ENCODE measurements around the gene IL4I1. TPM values are rescaled to one million over a fixed set of nuclear protein-coding genes. Genes with fewer than 3 reads are reported as not detected.

Gene IL4I1
- total RNA-seq, 1 experiment from 2014 or later, result 0.71 TPM

- Histone ChIP-seq H3K9ac (ENCODE audit: low read length) (peak overlapping the region; percentile 97), H3K9me2 (ENCODE audit: insufficient read depth) (no peaks in the 10 kb centered on the region), H3K27me3 (ENCODE audit: insufficient read depth, low read length) (no peaks in the 10 kb centered on the region), H3K4me3 (replicated peaks in 1 of 2; ENCODE audit: low read depth in 1 of 2, low read length in 2 of 2) (peak overlapping the region; percentile 85 to 90), H3K27ac (ENCODE audit: low read depth, low read length) (peak overlapping the region; percentile 91), H3K9me3 (ENCODE audit: control insufficient read depth in 1 of 2, insufficient read depth in 1 of 2, low read depth in 1 of 2, low read length in 2 of 2) (no peaks in the 10 kb centered on the region), H3K4me1 (ENCODE audit: control insufficient read depth in 1 of 2, insufficient read depth in 2 of 2, low read length in 2 of 2) (peaks cover 34 to 42% of the 10 kb centered on the region in 2 experiments), H3K79me2 (ENCODE audit: insufficient read depth, low read length) (peaks cover 34% of the 10 kb centered on the region), H4K20me1 (ENCODE audit: insufficient read depth) (no peaks in the 10 kb centered on the region), H3K4me2 (ENCODE audit: low read length) (peak overlapping the region; percentile 98), H3K36me3 (ENCODE audit: control insufficient read depth in 1 of 2, insufficient read depth in 2 of 2, low read length in 2 of 2) (peaks cover under 1 to 3% of the 10 kb centered on the region in 2 experiments; a peak in 2 of 4 replicates), H2AFZ (ENCODE audit: low read depth, low read length, poor library complexity, severe bottlenecking) (no peak overlapping the region)
- no TSS peak for BruUV-seq (replicated peaks)
- DNase-seq (ENCODE audit: low read depth, low spot score) (no peak), ATAC-seq (no peak; the same call in 1 of the 2 replicates)
- TF ChIP-seq ZNF274 (IDR thresholded peaks at IDR 0.05; ENCODE audit: low read depth, low read length) (no peak), POLR2A (IDR thresholded peaks at IDR 0.05; ENCODE audit: borderline replicate concordance, extremely low read depth, insufficient read depth, insufficient read length) (peak; percentile 49)
- ChIA-PET POLR2A (interaction anchor here (0.7 to 2.5 kb wide), 10 partner anchors 8 to 174 kb away, joined by 3 to 13 read pairs (median 5); partner anchors contain the start of genes AKT1S1, MED25, PRMT1 and TBC1D17), RAD21 (ENCODE audit: low non-redundant PET in 1 of 2, low total read pairs in 2 of 2, uncharacterized antibody in 2 of 2, unreplicated experiment in 2 of 2) (no interaction called here), CTCF (interaction anchor here (0.9 to 1.5 kb wide), 2 partner anchors 13 to 99 kb away, joined by 3 read pairs; no protein-coding TSS in a partner anchor)
- intact Hi-C loops (cut with micrococcal nuclease), result no loop called here
Measured at GRCh38 chr19:49850221-49850486, 46.5 kb downstream of the IL4I1 start.

GRCh38 chr19:49849433-49850220 is 47.1 kb downstream of the IL4I1 start:
- peaks cover 30% of the 10 kb centered on the region for H3K79me2 ChIP-seq (ENCODE audit: insufficient read depth, low read length)
- H3K9ac ChIP-seq (ENCODE audit: low read length), result peak overlapping the region; percentile 97; the same call in 1 of the 2 replicates
- H3K36me3 ChIP-seq (ENCODE audit: control insufficient read depth in 1 of 2, insufficient read depth in 2 of 2, low read length in 2 of 2), result no peaks in the 10 kb centered on the region; a peak in 2 of 4 replicates
- intact Hi-C loops (cut with micrococcal nuclease), result no loop called here
- H2AFZ ChIP-seq (ENCODE audit: low read depth, low read length, poor library complexity, severe bottlenecking), result no peak overlapping the region
- peaks cover 34 to 42% of the 10 kb centered on the region in 2 experiments for H3K4me1 ChIP-seq (ENCODE audit: control insufficient read depth in 1 of 2, insufficient read depth in 2 of 2, low read length in 2 of 2)
- no peaks in the 10 kb centered on the region for H3K9me3 ChIP-seq (ENCODE audit: control insufficient read depth in 1 of 2, insufficient read depth in 1 of 2, low read depth in 1 of 2, low read length in 2 of 2)
- H4K20me1 ChIP-seq (ENCODE audit: insufficient read depth), result no peaks in the 10 kb centered on the region
- H3K4me3 ChIP-seq (replicated peaks in 1 of 2; ENCODE audit: low read depth in 1 of 2, low read length in 2 of 2), result peak overlapping the region; percentile 85 to 90
- peak overlapping the region; percentile 98 for H3K4me2 ChIP-seq (ENCODE audit: low read length)
- H3K9me2 ChIP-seq (ENCODE audit: insufficient read depth), result no peaks in the 10 kb centered on the region
- ChIA-PET RAD21 (ENCODE audit: low non-redundant PET in 1 of 2, low total read pairs in 2 of 2, uncharacterized antibody in 2 of 2, unreplicated experiment in 2 of 2) (no interaction called here), CTCF (interaction anchor here (0.9 kb wide), 1 partner anchor 99 kb away, joined by 3 read pairs; no protein-coding TSS in a partner anchor), POLR2A (interaction anchor here (0.5 to 2.5 kb wide), 8 partner anchors 16 to 173 kb away, joined by 4 to 13 read pairs (median 5); partner anchors contain the start of genes AKT1S1, MED25, PRMT1 and TBC1D17)
- DNase-seq (ENCODE audit: low read depth, low spot score) (no peak), ATAC-seq (no peak)
- TF ChIP-seq EZH2 (IDR thresholded peaks at IDR 0.05) (no peak), ZNF274 (IDR thresholded peaks at IDR 0.05; ENCODE audit: low read depth, low read length) (no peak), SRF (IDR thresholded peaks at IDR 0.05; ENCODE audit: low read depth) (no peak), FOSL1 (IDR thresholded peaks at IDR 0.05; ENCODE audit: low read depth) (no peak), ATF3 (IDR thresholded peaks at IDR 0.05) (no peak), CEBPB (IDR thresholded peaks at IDR 0.05; ENCODE audit: low read depth) (no peak), ZBTB33 (IDR thresholded peaks at IDR 0.05; ENCODE audit: extremely low read depth, insufficient replicate concordance, low read length) (no peak), POLR2A (IDR thresholded peaks at IDR 0.05; ENCODE audit: borderline replicate concordance, extremely low read depth, insufficient read depth, insufficient read length) (no peak), MAX (IDR thresholded peaks at IDR 0.05) (no peak), REST (IDR thresholded peaks at IDR 0.05; ENCODE audit: low read depth) (no peak), RAD21 (IDR thresholded peaks at IDR 0.05; ENCODE audit: low read depth) (no peak)
- H3K27me3 ChIP-seq (ENCODE audit: insufficient read depth, low read length), result no peaks in the 10 kb centered on the region
- H3K27ac ChIP-seq (ENCODE audit: low read depth, low read length), result peak overlapping the region; percentile 91
- TSS peak; percentile 54 for BruUV-seq (replicated peaks)
